Fibroblast of gingiva (primary cell): ENCODE results near the gene CDK3.
"Not testable (repeated sequence)": the region's sequence is repeated elsewhere in the genome, so short reads cannot be mapped to it uniquely, and the experiment has no call there.

ENCODE experiments used
- DNase-seq: peaks from one replicate; pipeline ENCODE4 v3.0.0-alpha.2; 2011; ENCODE audit warnings: low read depth

Gene CDK3

DNA sequence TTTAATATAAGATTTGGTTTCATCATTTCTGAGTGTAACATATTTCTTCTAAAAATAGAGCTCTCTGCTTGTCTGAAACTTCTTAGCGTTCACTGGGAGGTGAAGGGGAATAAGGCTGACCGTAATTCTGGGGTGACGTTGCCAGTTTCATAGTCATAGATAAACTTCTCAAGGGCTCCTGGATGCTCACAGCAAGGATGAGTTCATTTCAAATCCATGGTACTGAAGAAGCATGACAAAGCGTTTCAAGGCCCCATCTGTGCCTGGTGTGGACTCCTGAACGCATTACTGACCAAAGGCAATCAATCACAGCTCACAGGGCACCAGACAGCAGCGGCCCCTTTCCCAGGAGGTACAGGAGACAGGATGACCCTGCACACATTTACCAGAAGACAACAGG is 38.5 kb downstream of the CDK3 start:
- DNase-seq: no peak

DNA sequence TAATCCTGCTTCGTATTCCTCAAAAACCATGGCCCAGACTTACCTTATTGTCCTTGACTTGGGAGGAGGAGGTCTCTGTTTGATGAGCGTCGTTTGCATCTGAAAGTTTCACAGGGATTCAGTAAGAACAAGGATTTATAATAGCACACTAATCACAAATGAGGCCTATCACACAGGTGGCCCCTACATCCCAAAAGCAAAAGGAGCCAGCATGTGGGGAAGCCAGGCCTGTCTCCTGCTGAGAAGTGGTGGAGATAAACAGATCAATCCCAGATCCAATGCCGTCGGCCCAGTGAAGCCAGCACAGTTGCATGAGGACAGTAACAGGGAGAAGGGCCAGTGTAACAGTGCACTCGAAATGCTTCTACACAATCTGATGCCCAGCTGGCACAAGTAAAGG is 39.7 kb downstream of the CDK3 start:
- DNase-seq: no peak

DNA sequence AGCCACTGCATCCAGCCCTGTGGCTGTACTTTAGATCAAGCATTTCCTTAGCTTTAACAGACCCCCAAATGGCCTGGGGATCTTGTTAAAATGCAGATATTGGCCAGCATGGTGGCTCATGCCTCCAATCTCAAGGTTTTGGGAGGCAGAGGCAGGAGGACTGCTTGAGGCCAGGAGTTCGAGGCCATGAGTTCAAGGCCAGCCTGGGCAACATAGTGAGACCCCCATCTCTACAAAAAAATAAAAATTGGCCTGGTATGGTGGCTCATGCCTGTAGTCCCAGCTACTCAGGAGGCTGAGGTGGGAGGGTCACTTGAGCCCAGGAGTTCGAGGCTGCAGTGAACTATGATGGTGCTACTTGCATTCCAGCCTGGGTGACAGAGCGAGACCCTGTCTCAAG is 42.2 kb downstream of the CDK3 start:
- DNase-seq: not testable (repeated sequence)

DNA sequence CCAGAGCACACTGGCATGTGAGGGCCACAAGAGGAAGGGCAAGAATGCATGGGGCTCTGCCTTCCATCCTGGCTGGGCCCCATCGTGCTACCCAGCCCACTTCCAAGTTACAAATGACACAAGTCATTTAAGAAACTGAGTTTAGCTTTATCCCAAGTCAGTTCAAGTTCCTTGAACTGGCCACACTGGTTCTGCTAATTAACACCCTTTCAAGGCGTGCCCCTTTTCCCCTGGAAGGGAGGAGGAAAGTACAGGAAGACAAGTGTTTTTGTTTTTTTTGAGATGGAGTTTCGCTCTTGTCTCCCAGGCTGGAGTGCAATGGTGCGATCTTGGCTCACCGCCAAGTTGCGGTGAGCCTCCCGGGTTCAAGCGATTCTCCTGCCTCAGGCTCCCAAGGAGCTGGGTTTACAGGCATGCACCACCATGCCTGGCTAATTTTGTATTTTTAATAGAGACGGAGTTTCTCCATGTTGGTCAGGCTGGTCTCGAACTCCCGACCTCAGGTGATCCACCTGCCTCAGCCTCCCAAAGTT is 43.9 kb downstream of the CDK3 start:
- not testable (repeated sequence) for DNase-seq

DNA sequence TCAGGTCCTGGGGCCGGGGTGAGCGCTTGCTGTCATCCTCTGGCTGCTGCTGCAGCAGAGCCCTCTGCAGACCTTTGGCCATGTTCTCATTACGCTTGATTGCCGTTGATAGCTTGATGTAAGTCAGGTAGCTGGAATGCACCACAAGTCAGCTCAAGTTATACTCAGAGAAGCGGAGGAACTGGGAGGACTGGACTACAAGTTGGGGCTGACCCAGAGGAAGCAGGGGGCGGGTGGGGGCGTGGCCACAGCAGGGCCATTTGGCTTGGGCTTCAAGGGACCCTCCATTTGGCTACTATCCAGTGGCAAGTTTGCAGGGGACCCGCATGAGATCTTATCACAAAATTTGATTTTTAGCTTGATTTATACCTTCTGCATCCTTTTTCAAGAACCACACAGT is 45.4 kb downstream of the CDK3 start:
- DNase-seq: no peak

DNA sequence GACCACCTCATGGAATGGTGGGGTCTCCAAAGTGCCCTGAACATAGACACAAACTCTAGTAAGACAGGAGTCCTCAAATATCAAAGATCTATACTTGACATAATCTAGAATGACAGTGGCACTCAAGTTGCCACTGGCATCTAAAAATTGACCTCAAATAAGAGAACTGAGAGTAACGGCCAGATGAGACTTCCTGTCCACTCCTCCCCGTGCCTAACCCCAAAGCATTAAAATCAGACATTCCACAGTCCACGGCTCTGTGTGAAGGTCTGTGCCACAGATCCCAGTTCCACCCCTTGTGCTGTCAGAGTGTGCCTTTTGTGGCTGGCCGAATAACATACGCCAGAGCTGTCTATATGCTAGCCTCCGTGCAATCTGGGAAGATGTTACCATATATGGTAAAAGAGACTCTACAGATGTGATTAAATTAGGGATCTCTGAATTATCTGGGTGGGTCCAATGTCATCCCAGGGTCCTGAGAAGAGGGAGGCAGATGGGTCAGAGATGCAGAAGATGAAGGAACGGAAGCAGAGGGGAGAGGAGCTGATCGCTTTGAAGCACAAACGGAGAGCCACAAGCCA is 47.5 kb downstream of the CDK3 start:
- DNase-seq: no peak

DNA sequence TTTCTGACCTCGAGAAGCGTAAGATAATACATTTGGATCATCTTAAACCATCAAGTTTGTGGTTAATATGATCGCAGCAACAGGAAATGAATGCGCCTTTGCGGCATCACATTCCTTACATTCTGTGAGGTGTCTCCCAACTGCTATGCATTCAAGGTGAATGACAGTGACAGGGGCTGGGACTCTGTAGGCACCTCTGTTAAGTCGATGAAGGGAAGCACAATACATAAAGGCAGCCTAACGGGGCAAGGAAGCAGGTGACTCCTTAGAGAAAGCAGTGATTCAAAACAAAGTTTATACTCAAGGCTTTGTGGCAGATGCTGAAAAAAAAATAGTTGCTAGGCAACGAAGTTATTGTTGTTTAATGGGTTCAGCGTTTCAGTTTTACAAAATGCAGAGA is 48.1 kb downstream of the CDK3 start:
- DNase-seq: no peak

DNA sequence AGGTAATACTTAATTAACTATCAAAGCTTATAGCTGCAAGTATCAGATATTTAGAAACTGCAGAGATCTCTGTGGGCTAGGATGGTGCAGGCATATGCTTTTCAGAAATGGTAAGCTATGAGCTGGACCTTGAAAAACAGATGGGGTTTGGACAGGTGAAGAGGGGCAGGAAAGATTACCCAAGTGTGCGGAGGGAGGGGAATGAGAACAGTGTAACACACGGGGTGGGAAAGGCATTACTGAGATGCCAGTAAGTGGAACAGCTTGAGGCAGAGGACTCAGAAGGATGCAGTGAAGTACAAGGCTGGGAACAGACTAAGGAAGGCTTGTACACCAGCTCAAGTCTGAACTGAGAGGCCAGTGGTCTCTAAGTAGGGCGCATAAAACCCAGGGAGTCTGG is 48.6 kb downstream of the CDK3 start:
- no peak for DNase-seq

DNA sequence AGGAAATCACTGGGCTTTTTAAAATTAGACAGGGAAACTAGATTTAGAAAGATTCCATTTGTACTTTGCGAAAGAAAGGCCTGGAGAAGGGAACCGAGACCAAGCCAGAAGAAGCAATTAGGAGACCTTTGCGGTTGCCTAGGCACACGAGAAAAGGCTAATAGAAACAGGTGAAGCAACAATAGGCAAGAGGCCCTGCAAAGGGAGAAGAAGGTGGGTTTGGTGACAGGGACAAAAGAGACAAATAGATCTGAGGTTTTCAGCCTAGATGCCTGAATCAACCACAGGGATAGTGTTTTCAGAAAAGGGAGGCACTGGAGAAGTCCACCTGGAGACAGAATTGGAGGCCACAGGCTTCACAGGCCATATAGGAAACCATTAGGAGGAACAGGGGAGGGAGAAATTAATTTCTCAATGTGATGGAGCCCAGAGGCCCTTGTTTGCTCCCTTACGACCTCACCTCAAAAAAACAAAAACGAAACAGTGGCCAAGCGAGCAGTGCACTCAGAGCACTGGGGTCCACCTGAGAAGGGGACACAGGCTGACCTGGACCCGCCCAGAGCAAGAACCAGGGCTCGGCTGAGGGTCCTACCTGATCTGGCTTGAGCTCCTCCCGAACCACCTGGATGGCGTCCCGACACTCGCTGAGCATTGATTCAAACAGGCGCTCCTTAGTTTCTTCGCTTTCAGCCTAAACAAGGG is 49.3 kb downstream of the CDK3 start:
- DNase-seq: no peak

DNA sequence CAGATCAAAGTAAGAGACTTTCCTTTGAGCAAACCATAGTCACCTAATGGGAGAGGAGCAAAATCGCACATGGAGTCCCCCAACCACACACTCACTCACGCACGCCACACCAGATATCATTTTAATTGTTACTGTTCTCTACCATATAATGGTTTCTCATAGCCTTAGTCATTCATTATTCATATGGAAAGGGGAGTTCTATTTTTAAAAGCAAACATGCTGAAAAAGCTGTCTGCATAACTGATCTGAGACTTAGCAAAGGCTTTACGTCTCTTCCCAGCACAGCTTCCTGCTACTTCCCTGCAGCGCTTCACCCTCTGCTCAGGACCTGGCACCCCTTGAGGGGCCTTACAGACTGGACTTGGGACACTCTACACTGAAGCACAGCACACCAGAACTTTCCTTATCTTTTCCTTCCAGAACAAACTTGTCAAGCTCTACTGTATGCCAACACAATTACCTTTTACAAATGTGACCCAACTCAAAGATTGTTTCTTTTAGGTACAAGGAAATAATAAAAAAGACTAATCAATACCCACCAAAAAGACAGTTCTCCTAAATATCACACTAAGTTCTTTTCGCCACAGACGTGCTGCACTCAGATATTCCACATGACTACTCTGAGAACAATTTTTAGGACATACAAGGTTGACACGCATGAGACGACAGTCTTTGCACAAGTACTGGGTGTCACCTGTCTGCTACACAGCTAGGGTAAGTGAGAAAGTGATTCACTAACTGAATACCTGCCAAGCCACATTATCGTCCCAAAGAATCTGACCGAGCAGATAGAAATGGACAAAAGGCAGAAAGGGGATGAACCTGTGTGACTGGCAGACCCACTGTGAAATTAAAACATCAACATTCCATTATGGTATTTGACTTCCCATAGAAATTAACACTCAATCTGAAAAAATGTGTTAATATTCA is 50.1 kb downstream of the CDK3 start:
- no peak for DNase-seq

DNA sequence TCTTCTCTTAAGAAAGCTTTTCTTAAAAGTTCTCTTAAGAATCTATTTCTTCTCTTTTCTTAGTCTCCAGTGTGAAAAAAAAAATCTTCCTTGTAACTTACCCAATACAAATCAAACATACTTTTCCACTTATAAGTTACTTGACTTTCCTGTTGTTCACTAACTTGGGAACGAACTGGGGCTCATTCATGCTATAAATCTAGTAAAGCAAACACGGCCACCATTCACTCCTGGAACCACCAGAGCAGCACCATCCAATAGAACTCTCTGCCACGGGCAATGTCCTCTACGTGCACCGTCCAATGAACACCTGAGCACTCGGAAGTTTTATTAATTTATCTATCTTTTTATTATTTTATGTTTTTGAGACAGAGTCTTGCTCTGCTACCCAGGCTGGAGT is 50.9 kb downstream of the CDK3 start:
- no peak for DNase-seq

DNA sequence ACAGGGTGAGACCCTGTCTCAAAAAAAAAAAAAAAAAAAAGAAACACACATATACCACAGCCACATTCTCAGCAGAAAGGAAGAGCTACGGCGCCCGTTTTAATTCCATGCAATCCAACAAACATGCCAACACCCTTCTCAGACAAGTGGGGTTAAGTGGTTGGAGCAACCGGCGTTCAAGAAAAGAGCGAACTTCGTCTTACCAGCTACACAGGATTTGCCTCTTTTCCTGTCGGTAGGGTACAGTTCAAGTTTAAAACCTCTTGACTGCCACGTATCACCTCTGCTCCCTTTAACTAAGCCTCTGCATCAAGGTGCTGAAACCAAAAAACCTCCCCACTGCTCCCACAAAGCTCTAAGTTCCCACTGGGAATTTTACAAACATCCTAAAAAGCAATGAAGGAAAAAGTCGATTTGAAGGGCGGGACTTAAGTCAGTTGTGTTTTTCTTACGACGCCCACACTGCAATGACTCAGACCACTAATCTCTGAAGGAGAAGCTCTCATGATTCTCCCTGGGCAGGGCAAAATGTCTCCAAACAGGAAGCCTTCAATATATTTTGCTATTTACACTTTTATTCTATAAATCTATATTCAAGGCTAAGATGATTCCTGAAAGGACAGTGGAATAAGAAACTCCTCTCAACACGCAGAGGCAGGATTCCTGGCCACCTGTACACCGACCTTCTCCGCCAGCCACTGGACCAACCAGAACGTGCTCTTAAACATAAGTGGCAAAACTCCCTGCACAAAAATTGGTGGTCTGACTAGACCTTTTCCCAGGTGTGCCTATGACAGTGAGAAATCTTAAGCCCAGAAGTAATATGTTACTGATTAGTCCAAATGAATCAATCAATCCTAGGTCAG is 52.8 kb downstream of the CDK3 start:
- DNase-seq: no peak

DNA sequence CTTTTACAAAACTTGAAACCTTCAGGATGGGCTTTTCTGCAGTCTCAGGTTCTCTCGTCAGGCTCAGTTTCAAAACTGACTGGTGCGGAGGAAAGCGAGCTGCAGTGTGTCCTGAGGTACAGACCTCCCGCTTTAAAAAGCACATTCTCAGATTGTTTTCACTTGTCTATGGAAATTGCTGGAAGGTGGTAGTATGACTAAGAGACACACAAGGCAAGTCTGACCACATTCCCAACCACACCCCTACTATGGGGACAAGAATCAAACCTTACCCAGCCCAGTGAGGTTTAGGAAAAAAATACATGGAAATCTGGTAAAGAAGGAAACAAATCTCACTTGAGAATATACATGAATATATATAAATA is 53.4 kb downstream of the CDK3 start:
- no peak for DNase-seq
